NT2/D1 (cell line): ENCODE measurements around the gene SGSM2.

Experiments used
- DNase-seq: peaks from one replicate; pipeline ENCODE4 v3.0.0-alpha.2; 2011; ENCODE audit warnings: low read depth, low spot score
- H3K27me3 ChIP-seq: 2 replicates; pipeline ENCODE4 v1.6.0; 2011; ENCODE audit warnings: mild to moderate bottlenecking; ENCODE audit not compliant: insufficient read length, insufficient read depth
- H3K36me3 ChIP-seq: 2 replicates; pipeline ENCODE4 v1.6.1; 2011; ENCODE audit warnings: mild to moderate bottlenecking, low read length, mixed read lengths; ENCODE audit not compliant: insufficient read depth, insufficient read length
- H3K4me1 ChIP-seq: 2 replicates; pipeline ENCODE4 v1.5.1; 2011; ENCODE audit not compliant: insufficient read depth, insufficient read length
- H3K4me3 ChIP-seq: 2 replicates; pipeline ENCODE4 v1.5.1; 2011; ENCODE audit warnings: low read depth; ENCODE audit not compliant: insufficient read length
- H3K9ac ChIP-seq: 2 replicates; pipeline ENCODE4 v1.6.0; 2011; ENCODE audit warnings: low read depth; ENCODE audit not compliant: insufficient read length
- H3K9me3 ChIP-seq: 2 replicates; pipeline ENCODE4 v1.5.1; 2011; ENCODE audit warnings: mild to moderate bottlenecking, low read length; ENCODE audit not compliant: insufficient read depth
- SUZ12 ChIP-seq: IDR thresholded peaks from 2 replicates; pipeline ENCODE4 v1.6.1; 2011; ENCODE audit not compliant: insufficient read length, insufficient read depth; ENCODE audit errors: extremely low read depth
- YY1 ChIP-seq: IDR thresholded peaks from 2 replicates; pipeline ENCODE4 v1.6.1; 2011; ENCODE audit not compliant: insufficient read length, insufficient read depth
- ZNF274 ChIP-seq: IDR thresholded peaks from 2 replicates; pipeline ENCODE4 v1.6.1; 2011; ENCODE audit warnings: mild to moderate bottlenecking, low read depth, low read length

Gene SGSM2

GRCh38 chr17:2337544-2338314 is 428 bp downstream of the SGSM2 start:
- H3K4me1 ChIP-seq = peaks cover 4% of the 10 kb centered on the region
- H3K9me3 ChIP-seq = no peaks in the 10 kb centered on the region
- no peak for DNase-seq
- no peak for TF ChIP-seq SUZ12
- H3K9ac ChIP-seq = peak overlapping the region; percentile 99
- peak overlapping the region; percentile 98 for H3K4me3 ChIP-seq
- H3K36me3 ChIP-seq = peaks cover 39% of the 10 kb centered on the region
- no peaks in the 10 kb centered on the region for H3K27me3 ChIP-seq

- DNase-seq = no peak
- no peaks in the 10 kb centered on the region for H3K27me3 ChIP-seq
- TF ChIP-seq ZNF274 = no peak
- TF ChIP-seq SUZ12 = no peak
- TF ChIP-seq YY1 = no peak
- H3K36me3 ChIP-seq = peaks cover 36% of the 10 kb centered on the region
- H3K4me3 ChIP-seq = peak overlapping the region; percentile 98
- no peaks in the 10 kb centered on the region for H3K9me3 ChIP-seq
- H3K4me1 ChIP-seq = peaks cover 4% of the 10 kb centered on the region
- peak overlapping the region; percentile 99 for H3K9ac ChIP-seq
Measured at GRCh38 chr17:2338315-2338657, 985 bp downstream of the SGSM2 start.

DNA sequence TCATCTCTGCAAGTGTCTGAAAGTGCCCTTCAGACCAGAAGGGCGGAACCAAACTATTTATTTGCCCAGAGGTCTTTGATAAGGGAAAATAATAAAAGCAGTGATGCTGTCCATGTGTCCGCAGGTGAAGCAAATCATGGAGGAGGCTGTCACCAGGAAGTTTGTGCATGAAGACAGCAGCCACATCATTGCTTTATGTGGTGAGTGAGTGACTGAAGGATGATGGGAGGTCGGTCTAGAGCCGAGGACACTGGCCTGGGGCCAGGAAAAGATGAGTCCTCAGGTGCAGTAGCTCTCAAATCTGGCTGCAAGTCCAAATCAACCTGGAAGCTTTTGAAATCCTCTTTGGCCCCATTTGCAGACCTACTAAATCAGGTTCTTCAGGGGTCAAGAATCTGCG is 6.1 kb downstream of the SGSM2 start:
- TF ChIP-seq YY1 (no peak), ZNF274 (no peak), SUZ12 (no peak)
- no peak for DNase-seq
- peaks cover 30% of the 10 kb centered on the region for H3K36me3 ChIP-seq
- no peak overlapping the region for H3K9ac ChIP-seq
- H3K4me1 ChIP-seq = peaks cover 2% of the 10 kb centered on the region
- no peaks in the 10 kb centered on the region for H3K9me3 ChIP-seq
- no peak overlapping the region for H3K4me3 ChIP-seq
- H3K27me3 ChIP-seq = no peaks in the 10 kb centered on the region

- TF ChIP-seq YY1 (no peak), SUZ12 (no peak), ZNF274 (no peak)
- Histone ChIP-seq H3K9me3 (no peaks in the 10 kb centered on the region), H3K27me3 (no peaks in the 10 kb centered on the region), H3K9ac (no peak overlapping the region), H3K36me3 (peaks cover 30% of the 10 kb centered on the region), H3K4me1 (peaks cover 2% of the 10 kb centered on the region), H3K4me3 (no peak overlapping the region)
- no peak for DNase-seq
Measured at GRCh38 chr17:2344528-2344927, 7.2 kb downstream of the SGSM2 start.

DNA sequence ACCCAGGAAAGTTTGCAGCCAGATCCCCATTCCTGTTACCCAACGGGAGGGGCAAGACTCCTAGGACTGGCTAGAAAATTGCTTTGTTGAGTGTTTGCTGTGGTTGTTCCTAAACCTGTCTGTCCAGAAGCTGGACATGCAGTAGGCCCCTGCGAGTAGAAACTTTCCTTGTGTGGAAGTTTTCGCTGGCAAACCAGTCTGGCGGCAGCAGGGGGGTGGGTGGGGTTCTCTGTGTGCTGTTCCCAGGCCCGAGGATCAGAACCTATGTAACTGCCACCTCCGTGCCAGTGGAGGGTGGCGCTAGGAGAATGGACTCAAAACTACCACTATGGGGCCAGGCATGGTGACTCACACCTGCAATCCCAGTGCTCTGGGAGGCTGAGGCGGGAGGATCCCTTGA is 9.2 kb downstream of the SGSM2 start:
- peaks cover 29% of the 10 kb centered on the region for H3K36me3 ChIP-seq
- no peak overlapping the region for H3K9ac ChIP-seq
- H3K4me1 ChIP-seq = peaks cover 2% of the 10 kb centered on the region
- DNase-seq = no peak
- H3K9me3 ChIP-seq = no peaks in the 10 kb centered on the region
- H3K4me3 ChIP-seq = no peak overlapping the region
- no peaks in the 10 kb centered on the region for H3K27me3 ChIP-seq
- TF ChIP-seq SUZ12 = no peak
- no peak for TF ChIP-seq ZNF274
- no peak for TF ChIP-seq YY1

DNA sequence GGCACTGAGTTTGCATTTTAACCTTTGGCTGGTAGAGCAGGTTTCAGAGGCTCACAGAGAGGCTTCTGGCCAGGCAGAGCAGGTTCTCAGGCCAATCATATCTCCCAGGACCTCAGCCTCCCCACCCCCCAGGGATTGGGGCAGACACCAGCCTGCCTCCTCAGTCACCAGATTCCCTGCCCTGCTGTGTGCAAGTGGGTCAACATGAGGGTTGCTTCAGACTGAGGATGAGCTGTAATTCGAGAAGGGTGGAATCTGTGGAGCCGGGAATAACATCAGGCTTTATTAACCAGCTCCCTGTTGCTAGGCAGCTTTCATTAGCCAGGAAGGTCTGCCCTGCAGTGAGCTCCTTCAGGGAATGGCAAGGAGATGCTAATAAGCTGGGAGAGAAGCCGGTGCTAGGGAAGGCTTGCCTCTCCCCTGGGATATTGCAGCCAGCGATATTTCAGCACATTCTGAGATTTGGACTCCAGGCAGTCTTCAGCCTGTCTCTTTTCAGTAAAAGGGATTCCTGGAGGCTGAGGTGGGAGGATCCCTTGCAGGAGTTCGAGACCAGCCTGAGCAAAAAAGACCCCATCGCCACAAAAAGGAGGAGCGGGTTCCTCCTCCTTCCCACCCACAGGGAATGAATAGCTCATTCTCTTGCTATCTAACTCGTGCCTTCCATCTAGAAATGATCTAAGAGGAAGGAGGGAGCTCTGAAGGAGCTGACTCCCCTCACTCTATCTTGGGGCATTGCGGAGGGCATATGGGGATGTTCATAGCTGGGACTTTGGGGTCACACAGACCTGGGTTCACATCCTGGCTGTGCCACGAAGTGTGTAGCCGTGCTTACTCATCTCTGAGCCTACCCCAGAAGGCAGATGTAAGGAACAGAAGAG is 10.7 kb downstream of the SGSM2 start:
- H3K4me3 ChIP-seq = peak overlapping the region; percentile 0
- H3K9ac ChIP-seq = peak overlapping the region; percentile 5
- peak; percentile 87 for DNase-seq
- TF ChIP-seq ZNF274 = no peak
- no peak for TF ChIP-seq YY1
- TF ChIP-seq SUZ12 = no peak
- H3K36me3 ChIP-seq = peaks cover 25% of the 10 kb centered on the region
- H3K9me3 ChIP-seq = no peaks in the 10 kb centered on the region
- no peaks in the 10 kb centered on the region for H3K27me3 ChIP-seq
- H3K4me1 ChIP-seq = peaks cover 6% of the 10 kb centered on the region

DNA sequence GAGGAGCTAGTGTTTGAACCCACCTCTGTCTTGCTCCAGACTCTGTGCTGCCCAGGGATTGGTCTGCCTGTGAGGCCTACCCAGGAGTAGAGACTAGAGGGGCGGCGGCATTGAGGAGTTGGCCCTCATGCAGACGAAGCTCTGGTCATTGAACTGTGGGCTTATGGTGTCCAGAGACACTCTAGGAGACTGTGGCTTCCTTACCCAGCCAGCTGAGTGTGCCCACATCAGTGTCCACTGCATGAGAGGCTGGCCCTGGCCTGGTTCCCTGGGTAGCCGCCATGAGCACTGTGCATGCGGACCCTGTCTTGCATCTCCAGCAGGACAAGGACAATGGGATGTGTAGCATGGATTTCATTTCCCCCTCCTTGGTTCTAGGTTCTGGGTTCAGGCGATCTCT is 14.0 kb downstream of the SGSM2 start:
- Histone ChIP-seq H3K4me1 (peaks cover 3% of the 10 kb centered on the region), H3K9ac (no peak overlapping the region), H3K9me3 (no peaks in the 10 kb centered on the region), H3K27me3 (no peaks in the 10 kb centered on the region), H3K4me3 (no peak overlapping the region), H3K36me3 (peaks cover 6% of the 10 kb centered on the region)
- DNase-seq = no peak
- TF ChIP-seq SUZ12 (no peak), YY1 (no peak), ZNF274 (no peak)

DNA sequence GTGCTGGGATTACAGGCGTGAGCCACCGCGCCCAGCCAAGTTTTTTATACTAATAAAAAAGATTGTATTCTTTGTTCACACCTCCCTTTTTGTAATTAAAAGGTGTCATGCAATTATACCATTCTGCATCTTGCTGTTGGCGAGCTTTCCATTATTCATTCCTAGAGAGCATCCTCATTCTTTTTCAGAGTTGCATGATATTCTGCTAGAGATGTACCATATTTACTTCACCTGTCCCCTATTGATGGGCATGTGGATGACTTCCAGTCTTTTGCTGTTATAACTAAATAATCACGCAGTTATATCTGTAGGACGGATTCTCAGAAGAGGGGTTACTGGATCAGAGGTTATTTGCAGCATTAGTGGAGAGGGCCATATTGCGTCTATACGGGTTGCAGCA is 17.0 kb downstream of the SGSM2 start:
- H3K9ac ChIP-seq = no peak overlapping the region
- H3K4me3 ChIP-seq = no peak overlapping the region

More for the DNA sequence above, 17.0 kb downstream of the SGSM2 start:
- Histone ChIP-seq H3K9me3 (no peaks in the 10 kb centered on the region), H3K36me3 (peaks cover 7% of the 10 kb centered on the region), H3K4me1 (peaks cover 3% of the 10 kb centered on the region), H3K27me3 (no peaks in the 10 kb centered on the region)
- DNase-seq = no peak
- no peak for TF ChIP-seq ZNF274
